AG10803 (cell line): ENCODE results near the gene CFAP119.
"Not testable (repeated sequence)": the region's sequence is repeated elsewhere in the genome, so short reads cannot be mapped to it uniquely, and the experiment has no call there.

Experiments
- DNase-seq: peaks from one replicate; pipeline ENCODE4 v3.0.0; 2010; ENCODE audit warnings: low read depth
- H3K4me3 ChIP-seq: 2 replicates; pipeline ENCODE4 v1.5.1; 2011; ENCODE audit warnings: mild to moderate bottlenecking, low read length, control low read depth
- TF ChIP-seq, protein P1 (sequence below): conservative IDR thresholded peaks from 2 replicates; pipeline ENCODE4 v1.5.1; 2011; ENCODE audit warnings: mild to moderate bottlenecking, low read length, control low read depth, inconsistent platforms

Gene CFAP119

DNA sequence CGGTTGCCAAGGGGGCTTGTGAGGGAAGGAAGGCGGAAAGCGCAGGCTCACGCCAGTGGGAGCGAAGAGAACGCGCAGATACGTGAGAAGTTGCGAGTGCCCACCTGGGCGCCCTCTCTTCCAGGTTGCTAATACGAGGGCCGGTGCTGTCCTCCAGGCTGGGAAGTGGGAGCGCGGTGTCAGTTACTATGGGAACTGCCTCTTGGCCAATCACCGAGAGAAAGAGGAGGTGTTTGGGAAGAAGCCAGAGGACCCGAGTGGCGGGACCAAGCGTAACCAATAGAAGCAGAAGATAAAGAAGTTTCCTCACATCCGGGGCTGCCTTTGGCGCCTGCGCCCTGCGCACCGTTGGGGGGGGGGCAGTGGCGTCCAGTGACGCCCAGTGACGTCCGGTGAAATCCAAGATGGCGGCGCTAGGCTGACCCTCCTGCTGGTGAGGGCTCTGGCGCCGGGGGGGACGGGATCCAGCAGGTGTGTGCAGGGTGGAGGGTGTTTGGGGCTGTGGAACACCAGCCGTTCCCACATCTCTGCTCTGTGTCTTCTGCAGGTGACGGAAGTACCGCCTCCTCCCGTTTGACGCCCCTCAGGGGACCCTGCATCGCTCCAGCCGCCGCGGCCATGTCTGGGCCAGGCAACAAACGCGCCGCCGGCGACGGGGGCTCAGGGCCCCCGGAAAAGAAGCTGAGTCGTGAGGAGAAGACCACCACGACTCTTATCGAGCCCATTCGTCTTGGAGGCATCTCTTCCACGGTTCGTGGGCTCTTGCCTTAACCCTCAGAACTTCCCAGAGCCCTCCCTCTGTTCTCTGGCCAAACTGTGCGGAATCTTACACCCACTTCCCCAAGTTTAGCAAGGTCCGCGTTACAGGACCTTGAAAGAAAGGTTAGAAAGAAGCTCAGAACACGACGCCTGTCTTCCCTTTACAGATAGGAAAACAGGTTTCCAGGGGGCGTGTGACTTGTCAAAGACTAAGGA, at the start of gene CFAP119, which contains the start of gene RNF40:
Gene CFAP119, minus strand, starts transcription at position 135 of the 975 bp plus-strand sequence. CDS start 314 bp downstream, outside the sequence.
Gene RNF40, plus strand, starts transcription at position 395 of the 975 bp plus-strand sequence. Its CDS starts 224 bp downstream, at position 619.
- TF ChIP-seq, protein P1, sequence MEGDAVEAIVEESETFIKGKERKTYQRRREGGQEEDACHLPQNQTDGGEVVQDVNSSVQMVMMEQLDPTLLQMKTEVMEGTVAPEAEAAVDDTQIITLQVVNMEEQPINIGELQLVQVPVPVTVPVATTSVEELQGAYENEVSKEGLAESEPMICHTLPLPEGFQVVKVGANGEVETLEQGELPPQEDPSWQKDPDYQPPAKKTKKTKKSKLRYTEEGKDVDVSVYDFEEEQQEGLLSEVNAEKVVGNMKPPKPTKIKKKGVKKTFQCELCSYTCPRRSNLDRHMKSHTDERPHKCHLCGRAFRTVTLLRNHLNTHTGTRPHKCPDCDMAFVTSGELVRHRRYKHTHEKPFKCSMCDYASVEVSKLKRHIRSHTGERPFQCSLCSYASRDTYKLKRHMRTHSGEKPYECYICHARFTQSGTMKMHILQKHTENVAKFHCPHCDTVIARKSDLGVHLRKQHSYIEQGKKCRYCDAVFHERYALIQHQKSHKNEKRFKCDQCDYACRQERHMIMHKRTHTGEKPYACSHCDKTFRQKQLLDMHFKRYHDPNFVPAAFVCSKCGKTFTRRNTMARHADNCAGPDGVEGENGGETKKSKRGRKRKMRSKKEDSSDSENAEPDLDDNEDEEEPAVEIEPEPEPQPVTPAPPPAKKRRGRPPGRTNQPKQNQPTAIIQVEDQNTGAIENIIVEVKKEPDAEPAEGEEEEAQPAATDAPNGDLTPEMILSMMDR: no peak; the same call in 1 of the 2 replicates
- DNase-seq: peak; percentile 97
- peak within 1 kb of the TSS; percentile 95 for H3K4me3 ChIP-seq

DNA sequence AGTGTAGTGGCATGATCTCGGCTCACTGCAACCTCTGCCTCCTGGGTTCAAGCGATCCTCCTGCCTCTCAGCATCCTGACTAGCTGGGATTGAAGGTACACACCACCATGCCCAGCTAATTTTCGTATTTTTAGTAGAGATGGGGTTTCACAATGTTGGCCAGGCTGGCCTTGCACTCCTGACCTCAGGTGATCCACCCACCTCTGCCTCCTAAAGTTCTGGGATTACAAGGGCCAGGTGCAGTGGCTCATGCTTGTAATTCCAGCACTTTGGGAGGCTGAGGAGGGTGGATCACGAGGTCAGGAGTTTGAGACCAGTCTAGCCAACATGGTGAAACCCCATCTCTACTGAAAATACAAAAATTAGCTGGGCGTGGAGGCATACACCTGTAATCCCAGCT, 47.8 kb upstream of the CFAP119 start:
- not testable (repeated sequence) for H3K4me3 ChIP-seq, DNase-seq

DNA sequence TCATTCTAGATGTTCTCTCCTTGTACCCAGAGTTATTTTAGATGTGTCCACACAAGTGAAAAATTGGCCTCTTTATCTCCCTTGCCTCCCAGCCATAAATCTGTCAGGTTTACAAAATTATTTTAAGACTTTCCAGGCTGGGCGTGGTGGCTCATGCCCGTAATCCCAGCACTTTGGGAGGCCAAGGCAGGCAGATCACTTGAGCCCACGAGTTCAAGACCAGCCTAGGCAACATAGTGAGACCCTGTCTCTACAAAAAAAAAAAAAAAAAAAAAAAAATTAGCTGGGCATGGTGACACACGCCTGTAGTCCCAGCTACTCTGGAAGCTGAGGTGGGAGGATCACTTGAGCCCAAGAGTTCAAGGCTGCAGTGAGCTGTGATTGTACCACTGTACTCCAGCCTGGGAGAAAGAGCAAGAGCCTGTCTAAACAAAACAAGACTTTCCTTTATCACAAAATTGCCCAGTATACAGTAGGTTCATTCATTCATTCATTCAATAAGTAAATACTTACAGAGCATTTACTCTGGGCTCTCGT, 47.1 kb upstream of the CFAP119 start:
- not testable (repeated sequence) for H3K4me3 ChIP-seq, DNase-seq

DNA sequence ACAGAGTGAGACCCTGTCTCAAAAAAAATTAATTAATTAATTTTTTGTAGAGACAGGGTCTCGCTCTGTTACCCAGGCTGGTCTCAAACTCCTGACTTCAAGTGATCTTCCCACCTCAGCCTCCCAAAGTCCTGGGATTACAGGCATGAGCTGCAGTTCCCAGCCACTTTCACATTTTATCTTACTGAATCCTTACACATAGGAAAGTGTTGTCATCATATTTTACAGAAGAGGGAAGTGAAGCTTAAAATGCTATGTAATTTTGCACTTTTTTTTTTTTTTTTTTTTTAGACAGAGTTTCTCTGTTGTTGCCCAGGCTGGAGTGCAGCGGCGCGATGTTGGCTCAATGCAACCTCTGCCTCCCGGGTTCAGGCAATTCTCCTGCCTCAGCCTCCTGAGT, 46.3 kb upstream of the CFAP119 start:
- TF ChIP-seq, protein P1: no peak
- DNase-seq: no peak
- no peak overlapping the region for H3K4me3 ChIP-seq

DNA sequence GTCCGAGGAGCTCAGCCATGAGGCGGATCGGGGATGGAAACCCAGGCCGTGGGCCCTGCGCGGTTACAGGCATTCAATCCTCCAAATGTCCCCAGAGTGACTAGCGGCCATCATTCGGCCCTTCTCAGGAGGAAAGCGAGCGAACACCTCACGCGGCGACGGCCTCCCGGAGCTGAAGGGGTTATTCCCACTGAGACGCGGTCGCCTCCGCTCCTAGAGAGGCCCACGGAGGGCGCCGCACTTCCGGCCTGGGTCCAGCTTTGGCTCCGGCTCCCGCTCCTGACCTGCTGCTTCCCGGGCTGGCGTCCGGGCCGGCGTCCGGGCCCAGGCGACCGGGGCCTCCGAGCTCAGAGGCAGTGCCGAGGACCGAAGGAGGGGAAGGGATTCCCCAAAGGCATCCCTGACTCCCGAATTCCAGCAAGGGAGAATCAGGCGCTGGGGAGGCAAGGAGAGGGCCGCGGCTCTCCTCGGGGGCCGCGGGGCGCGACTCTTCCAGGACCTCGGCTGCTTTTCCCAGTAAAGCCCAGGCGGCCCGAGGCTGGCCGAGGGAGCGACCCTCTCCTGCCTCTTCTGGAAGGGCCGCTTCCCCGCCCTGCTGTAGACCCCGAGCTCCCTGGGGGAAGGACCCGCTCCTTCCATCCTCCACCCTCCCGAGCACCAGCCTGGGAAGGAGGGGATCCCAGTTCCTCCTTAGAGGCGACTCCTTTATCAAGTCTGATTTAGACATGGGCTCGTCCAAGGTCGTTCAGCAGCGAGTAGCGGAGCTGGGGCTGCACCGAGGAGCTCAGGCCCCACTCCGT, 43.7 kb upstream of the CFAP119 start:
- TF ChIP-seq, protein P1: peak; percentile 21; the same call in 1 of the 2 replicates
- peak overlapping the region; percentile 83 for H3K4me3 ChIP-seq
- peak; percentile 81 for DNase-seq

DNA sequence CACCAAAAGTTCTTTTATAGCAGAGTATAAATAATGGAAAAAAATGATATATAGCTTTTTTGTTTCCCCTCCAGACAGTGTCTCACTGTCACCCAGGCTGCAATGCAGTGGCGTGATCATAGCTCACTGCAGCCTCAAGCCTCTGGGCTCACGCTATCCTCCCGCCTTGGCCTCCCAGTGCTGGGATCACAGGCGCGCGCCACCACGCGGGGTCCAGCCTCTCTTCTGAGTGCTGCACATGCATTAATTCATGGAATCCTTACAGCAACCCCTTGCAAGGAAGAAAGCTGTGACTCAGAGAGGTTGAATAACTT, 43.2 kb upstream of the CFAP119 start:
- TF ChIP-seq, protein P1: no peak
- peak overlapping the region; percentile 83 for H3K4me3 ChIP-seq
- DNase-seq: peak; percentile 16

DNA sequence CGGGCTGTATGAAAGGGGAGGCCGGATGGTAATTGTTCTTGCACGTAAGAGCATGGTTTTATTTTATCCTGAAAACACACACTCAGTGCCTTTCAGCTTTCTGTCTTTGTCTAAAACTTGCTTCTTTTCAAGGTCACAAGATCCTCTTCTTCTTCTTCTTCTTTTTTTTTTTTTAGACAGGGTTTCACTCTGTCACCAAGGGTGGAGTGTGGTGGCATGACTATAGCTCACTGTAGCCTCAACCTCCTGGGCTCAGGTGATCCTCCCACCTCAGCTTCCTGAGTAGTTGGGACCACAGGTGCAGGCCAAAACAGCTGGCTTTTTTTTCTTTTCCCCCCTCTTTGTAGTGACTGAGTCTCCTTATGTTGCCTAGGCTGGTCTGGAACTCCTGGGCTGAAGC, 41.1 kb upstream of the CFAP119 start:
- no peak for DNase-seq
- TF ChIP-seq, protein P1: no peak
- no peak overlapping the region for H3K4me3 ChIP-seq
